ENCODE measurements around the gene CD248. TPM values are rescaled to one million over a fixed set of nuclear protein-coding genes. Genes with fewer than 3 reads are reported as not detected.

The CD248 gene
- total RNA-seq, 1 donor from 2014 or later, result 1.2 TPM

GRCh38 chr11:66264914-66265313 lies 51.9 kb downstream of the CD248 start:
- DNase-seq (ENCODE audit: low spot score in 2 of 2) (no peak), FAIRE-seq (no peak)

Other genes with a start within 250 kb of the CD248 start
- gene PACS1, start 246.8 kb downstream of the CD248 start, total RNA-seq, result 29.3 TPM
- 21.6 TPM for gene KLC2, start 59.3 kb downstream of the CD248 start, total RNA-seq
- 22.8 TPM for gene RAB1B, start 48.4 kb downstream of the CD248 start, total RNA-seq
- gene CNIH2, start 38.9 kb downstream of the CD248 start, total RNA-seq, result 41.6 TPM
- 28.9 TPM for gene YIF1A, start 27.9 kb downstream of the CD248 start, total RNA-seq
- 9.0 TPM for gene TMEM151A, start 25.1 kb downstream of the CD248 start, total RNA-seq
- gene RIN1, start 19.4 kb upstream of the CD248 start, total RNA-seq, result 0.82 TPM
- 19.2 TPM for gene BRMS1, start 28.1 kb upstream of the CD248 start, total RNA-seq
- 83.2 TPM for gene B4GAT1, start 30.6 kb upstream of the CD248 start, total RNA-seq
- gene SLC29A2, start 54.7 kb upstream of the CD248 start, total RNA-seq, result 1.6 TPM
- under 0.01 TPM for gene NPAS4, start 104.0 kb upstream of the CD248 start, total RNA-seq
- gene MRPL11, start 121.8 kb upstream of the CD248 start, total RNA-seq, result 17.1 TPM
- 13.5 TPM for gene PELI3, start 149.9 kb upstream of the CD248 start, total RNA-seq
- gene DPP3, start 163.4 kb upstream of the CD248 start, total RNA-seq, result 39.1 TPM
- 41.2 TPM for gene BBS1, start 193.6 kb upstream of the CD248 start, total RNA-seq
- 5.3 TPM for gene ZDHHC24, start 229.0 kb upstream of the CD248 start, total RNA-seq
- not detected for gene ACTN3, start 229.9 kb upstream of the CD248 start, total RNA-seq

Data from frontal cortex (tissue), 4 donors.